GM19395 (cell line): ENCODE data around the gene MED10.

Experiments used
- ATAC-seq: cut with Tn5 transposase; IDR thresholded peaks from one replicate; pipeline ENCODE4 v1.9.1; 2021; ENCODE audit warnings: mild to moderate bottlenecking, moderate library complexity; ENCODE audit not compliant: unreplicated experiment

MED10 gene, protein sequence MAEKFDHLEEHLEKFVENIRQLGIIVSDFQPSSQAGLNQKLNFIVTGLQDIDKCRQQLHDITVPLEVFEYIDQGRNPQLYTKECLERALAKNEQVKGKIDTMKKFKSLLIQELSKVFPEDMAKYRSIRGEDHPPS

DNA sequence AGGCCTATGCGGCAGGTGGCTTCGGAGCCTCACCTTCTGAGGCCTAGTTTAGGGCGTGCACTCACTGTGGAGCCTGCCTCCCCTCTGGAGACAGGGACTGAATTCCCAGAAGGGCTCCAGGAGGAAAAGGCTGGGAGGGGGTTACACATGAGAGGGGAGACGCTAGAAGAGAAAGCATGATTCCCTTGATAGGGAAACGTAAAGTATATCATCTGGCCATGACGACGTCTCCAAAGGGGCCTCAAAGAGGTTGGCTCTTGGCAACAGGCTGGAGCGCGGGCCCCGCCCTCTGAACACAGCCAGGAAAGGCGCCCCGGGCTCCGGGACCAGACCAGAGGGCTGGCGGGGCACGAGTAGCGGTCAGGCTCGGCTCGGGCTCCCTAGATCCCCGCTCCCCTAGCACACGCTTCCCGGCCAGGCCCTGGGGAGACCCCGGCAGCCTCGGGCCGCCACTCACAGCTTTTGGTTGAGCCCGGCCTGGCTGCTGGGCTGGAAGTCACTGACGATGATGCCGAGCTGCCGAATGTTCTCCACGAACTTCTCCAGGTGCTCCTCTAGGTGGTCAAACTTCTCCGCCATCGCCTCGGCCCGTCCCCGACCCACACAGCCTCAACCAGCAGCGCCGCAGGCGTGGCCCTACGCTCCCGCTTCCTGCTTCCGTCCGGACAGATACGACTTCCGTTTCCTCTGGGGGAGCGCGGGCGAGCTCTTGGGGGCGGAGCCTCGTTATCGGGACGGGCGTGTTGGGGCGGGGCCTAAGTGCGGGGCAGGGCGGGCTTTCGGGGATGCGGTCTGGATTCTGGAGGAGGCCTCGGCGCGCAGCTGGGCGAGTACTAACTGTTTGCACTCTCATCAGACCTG lies at the start of gene MED10:
Gene MED10, minus strand, starts transcription at position 643 of the 861 bp plus-strand sequence. Its CDS starts 64 bp downstream, at position 579.
- peak; percentile 97 for ATAC-seq

GRCh38 chr5:6427694-6428093 lies 49.3 kb upstream of the MED10 start:
- ATAC-seq, result no peak

DNA sequence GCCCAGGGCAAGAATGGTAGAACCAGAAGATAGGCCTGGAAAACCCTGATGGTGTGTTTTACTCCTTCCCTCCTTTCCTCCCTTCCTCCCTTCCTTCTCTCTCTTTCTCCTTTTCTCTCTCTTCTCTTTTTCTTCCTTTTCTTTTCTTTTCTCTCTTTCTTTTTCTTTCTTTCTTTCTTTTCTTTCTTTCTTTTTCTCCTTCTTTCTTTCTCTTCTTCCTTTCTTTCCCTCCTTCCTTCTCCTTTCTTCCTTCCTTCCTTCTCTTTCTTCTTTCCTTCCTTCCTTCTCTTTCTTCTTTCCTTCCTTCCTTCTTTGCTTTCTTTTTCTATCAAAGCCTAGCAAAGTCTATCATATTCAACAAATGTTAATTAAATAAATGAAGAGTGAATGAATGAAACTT lies 46.4 kb upstream of the MED10 start:
- no peak for ATAC-seq

DNA sequence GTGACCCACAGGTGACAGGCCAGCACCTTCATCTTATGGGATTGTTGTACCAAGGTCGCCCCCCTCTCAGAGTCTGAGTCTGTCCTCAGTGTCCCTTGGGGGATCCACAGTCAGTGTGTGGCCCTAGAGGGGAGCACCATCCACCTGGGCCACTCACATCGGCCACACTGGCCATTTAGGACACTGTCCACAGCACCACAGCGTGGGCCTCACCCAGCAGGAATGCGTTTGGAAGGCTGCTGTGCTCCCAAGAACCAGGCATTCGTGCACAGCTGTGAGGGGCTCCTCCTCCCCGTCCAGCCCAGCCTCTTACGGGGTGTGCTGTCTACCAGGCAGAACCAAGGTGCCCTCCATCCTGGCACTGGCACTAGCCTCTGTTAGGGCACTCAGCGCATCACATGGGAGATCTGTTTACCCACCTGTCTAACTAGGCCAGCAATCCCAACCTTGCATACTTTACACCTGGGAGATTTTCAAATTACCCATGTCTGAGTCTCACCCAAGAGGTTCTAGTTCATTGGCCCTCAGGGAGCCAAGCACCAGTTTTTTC lies 45.8 kb upstream of the MED10 start:
- ATAC-seq, result no peak

DNA sequence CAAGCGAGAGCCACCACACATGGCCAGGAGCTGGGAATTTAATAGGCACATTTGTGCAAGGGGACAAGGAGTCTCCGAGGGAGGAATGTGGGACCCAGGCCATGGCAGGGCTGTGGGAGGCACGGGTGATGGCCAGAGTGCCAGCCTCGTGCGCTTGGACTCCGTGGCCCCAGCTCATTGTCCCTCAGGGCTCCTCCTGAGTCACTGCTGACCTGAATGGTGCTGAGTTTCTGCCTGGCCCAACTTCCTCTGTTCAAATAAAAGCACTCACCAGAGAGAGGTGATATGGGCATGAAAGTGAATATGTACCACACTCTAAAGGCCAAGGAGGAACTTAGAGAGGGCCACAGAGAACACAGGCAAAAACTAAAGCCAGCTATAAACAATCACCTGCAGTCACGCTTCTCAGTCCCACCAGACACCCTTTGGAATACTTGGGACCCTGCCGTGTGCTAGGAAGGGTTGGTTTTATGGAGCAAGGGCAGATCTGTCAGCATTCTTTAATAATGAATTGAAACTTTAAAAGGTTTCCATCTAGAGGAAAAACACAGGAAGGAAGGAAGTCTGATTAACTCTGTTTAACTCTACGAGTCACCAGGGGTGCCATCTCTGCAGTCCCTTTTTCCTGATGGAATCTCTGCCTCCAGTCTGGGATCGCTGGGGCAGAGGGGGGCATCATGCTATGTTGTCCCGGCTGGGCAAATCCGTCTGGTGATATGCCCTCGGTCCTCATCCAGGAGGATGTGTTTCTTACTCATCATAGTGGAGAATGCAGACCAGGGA lies 45.2 kb upstream of the MED10 start:
- no peak for ATAC-seq

- no peak for ATAC-seq
These were observed 41.0 kb upstream of the MED10 start for GRCh38 chr5:6419340-6419852.

DNA sequence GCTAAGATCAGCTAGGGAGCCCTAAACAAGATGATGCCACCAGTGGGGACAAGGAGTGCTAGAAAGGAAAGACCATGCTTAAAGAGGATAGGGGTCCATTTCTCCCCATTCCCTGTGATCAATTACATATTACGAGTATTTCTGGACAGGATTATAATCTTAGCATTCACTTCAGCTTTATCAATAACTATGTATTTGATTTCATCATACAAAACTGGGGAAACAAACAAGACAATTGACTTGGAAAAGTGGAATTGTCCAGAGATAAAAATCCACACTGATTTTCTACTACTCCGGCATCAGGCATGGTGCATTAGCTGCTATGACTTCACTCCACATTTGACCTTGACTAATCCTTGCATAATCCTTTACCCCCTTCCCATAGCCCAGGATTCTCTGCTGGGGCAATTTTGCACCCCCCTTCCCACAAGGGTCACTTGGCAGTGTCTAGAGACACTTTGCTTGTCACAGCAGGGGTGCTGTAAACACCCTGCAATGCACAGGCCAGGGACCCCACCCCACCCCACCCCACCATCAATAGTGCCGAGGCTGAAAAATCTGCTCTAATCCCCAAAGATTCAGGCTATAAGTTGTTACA lies 40.4 kb upstream of the MED10 start:
- no peak for ATAC-seq

GRCh38 chr5:6417657-6418056 lies 39.3 kb upstream of the MED10 start:
- no peak for ATAC-seq

- no peak for ATAC-seq
These were observed 34.5 kb upstream of the MED10 start for GRCh38 chr5:6412811-6413210.

DNA sequence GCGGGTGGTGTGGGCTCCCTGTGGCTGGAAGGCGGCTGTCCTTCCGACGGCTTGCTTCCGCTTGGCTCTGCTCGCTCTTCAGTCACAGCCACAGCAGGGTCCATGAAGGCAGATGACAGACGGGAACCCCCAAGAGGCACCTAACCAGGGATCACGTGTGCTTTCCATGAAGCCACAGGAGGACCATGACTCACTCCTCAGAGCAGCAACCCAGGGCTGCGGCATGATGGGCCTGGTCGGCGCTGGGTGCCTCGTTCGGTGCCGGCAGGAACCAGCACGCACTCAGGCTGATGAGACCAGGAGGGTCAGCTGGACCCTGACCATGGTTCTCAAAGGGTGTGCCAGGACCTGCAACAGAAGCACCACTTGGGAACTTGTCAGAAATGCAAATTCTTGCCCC lies 32.8 kb upstream of the MED10 start:
- ATAC-seq, result no peak

- ATAC-seq, result no peak
These were observed 32.1 kb upstream of the MED10 start for GRCh38 chr5:6410421-6410820.

GRCh38 chr5:6408627-6409446 lies 30.5 kb upstream of the MED10 start:
- ATAC-seq, result no peak

GRCh38 chr5:6408260-6408596 lies 29.9 kb upstream of the MED10 start:
- no peak for ATAC-seq

DNA sequence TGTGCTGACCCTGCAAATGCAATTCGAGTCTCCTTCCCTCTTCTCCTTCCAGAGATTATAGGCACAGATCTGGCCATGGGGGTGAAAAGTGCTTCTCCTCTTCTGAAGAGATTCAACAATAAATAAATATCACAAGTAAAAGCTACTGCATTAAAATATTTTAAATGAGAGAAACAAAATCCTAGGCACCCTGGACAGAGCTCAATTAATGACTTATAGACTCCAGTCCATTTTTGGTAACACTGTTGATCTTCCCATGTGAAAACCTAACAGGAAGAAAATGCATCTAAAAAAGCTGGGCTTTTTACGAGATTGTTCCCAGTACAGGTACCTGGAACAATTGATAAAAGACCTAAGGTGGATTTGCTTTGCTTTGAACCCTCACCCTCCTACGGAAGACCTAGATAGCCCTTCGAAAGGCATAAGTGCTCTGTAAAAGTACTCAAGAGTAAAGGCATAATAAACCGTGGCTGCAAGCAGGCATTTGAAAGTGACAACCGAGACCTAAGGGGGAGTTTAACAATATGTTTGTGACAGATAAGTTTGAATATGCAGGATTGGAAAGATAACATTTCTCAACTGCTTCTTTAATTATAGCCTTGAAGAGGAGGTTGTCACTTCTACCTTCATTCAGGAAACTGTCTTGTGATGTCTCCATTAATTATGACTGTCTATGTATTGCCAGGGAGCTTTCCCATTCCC lies 29.4 kb upstream of the MED10 start:
- ATAC-seq, result no peak

DNA sequence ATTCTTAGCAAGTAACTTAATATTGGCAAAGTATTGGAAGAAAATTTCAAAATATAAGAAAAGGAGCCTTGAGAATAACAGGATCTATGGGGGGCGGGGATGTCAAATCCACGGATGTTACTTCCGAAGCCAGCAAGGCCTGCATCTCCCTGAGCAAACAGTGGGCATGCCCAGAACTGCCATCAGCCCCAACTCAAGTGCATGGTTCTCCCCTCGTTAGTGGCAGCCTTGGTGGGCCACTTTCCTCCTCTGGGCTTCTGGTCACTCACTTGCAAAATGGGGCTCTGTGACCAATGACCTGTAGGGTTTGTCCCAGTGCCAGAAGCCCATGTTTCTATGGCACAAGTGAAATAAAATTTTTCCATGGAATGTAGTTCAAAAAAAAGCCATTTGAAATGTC lies 27.2 kb upstream of the MED10 start:
- no peak for ATAC-seq

DNA sequence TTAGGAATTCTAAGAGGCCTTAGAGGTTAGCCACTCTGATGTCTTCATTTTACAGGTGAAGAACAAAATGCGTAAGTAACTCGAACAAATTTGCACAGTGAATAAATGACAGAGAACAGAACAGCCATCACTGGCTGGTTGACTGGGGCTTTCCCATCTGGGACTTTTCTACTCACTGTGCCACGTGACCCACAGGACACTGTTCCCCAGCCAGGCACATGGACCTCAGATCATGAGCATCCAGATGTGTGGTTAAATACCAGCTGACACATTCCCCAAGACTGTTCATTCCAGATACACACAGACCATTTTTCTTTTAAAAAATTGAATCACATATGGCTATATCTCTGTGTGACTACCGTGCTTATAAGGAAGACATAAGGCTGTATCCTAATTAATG lies 25.8 kb upstream of the MED10 start:
- no peak for ATAC-seq

- no peak for ATAC-seq
These were observed 25.1 kb upstream of the MED10 start for GRCh38 chr5:6403416-6403815.

DNA sequence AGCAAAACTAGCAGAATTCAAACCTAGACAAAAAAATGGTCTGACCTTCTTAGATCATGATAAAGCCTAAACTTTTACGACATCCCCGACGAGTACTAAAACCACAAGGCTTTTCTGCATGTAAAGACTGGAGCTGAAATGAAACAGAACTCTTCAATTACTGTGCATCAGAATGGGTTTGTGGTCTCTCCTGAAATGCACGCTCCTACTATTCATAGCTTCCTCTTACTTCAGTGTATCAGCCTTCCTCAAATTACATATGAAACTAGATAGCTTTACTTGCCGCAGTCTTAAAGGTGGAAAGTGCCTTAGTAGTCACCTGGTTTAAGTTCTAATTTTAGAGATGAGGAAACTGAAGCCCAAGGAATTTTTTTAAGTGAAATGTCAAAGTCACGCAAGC lies 24.6 kb upstream of the MED10 start:
- no peak for ATAC-seq

- no peak for ATAC-seq
These were observed 23.1 kb upstream of the MED10 start for GRCh38 chr5:6401410-6401809.
